ENCODE results near the gene CPO.

DNA sequence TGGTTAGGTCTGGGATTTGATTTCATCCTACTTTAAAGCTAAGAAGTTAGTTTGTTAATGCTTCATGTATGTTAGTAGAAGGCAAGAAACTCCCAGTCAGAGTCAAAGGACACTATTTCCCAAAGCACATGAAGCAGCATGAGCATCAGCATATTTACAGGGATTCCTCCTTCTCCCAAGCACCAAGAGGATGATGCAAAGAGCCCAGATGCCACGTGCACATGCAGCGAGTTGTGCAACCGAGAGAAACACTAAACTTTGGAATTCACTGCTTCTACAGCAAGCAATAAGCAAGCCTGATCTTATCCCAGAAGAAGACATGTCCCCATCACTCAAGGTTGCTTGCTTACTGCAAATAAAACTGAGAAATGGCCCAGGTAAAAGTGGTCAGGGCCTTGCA lies 32.5 kb downstream of the CPO start:
- TF ChIP-seq EZH2 (IDR thresholded peaks at IDR 0.05) (no peak), POLR2AphosphoS5 (IDR thresholded peaks at IDR 0.05; ENCODE audit: borderline replicate concordance, low read depth, low read length) (no peak)

Data from SK-N-MC (cell line).